ENCODE results near the gene NOTUM.

The NOTUM gene

DNA sequence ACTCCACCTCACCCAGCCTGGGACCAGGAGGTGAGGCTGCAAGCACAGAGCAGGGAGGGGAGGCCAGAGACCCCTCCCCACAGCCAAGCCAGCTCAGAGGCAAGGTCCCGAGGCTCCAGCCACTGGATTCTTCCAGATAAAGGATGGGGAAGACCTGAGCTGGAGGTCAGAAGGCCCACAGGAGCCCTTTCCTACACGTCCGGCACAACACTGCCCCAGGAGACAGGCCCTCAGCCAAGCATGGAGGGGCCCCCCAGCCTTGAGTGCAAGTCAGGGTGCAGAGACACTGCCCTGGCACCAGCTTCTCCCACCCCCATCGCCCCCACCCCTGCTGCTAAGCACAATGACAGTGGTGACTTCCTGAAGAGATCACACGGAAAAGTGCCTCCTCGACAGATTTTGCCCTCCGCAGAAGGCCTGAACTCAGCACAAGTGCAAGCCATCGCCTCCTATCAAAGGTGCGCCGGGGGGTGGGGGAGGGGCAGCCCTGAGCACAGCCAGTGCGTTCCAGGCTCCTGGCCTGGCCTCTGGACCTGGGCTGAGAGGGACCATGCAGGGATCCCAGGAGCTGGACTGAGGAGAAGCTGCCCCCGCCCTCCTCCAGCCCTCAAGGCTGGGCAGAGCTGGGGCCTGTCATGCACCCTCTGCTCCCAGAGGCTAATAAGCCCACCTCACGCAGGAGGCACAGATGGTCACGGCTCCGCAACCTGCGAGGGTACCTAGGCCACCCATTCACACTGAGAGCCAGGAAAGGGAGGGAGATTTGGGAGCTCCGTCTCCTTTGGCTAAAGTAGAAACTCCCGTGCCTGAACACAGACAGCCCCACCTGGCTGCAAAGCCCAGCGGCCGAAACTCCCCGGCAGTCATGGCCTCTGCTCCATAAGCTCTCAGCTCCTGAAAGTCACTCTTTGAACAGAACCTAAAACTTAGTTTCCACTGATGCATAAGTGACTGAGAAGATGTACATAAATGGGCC lies 36.1 kb downstream of the NOTUM start:
- in situ Hi-C loops (cut with MboI; ENCODE audit: low pct_unique_long_range_greater_than_20kb, low sequenced_read_pairs, unreplicated experiment): no loop called here
- TF ChIP-seq, protein P1, sequence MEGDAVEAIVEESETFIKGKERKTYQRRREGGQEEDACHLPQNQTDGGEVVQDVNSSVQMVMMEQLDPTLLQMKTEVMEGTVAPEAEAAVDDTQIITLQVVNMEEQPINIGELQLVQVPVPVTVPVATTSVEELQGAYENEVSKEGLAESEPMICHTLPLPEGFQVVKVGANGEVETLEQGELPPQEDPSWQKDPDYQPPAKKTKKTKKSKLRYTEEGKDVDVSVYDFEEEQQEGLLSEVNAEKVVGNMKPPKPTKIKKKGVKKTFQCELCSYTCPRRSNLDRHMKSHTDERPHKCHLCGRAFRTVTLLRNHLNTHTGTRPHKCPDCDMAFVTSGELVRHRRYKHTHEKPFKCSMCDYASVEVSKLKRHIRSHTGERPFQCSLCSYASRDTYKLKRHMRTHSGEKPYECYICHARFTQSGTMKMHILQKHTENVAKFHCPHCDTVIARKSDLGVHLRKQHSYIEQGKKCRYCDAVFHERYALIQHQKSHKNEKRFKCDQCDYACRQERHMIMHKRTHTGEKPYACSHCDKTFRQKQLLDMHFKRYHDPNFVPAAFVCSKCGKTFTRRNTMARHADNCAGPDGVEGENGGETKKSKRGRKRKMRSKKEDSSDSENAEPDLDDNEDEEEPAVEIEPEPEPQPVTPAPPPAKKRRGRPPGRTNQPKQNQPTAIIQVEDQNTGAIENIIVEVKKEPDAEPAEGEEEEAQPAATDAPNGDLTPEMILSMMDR (IDR thresholded peaks at IDR 0.05; ENCODE audit: extremely low read depth, insufficient read depth, missing control alignments): no peak
- no peak for DNase-seq (ENCODE audit: low spot score)

- no peak for DNase-seq (ENCODE audit: low spot score)
- in situ Hi-C loops (cut with MboI; ENCODE audit: low pct_unique_long_range_greater_than_20kb, low sequenced_read_pairs, unreplicated experiment): no loop called here
- TF ChIP-seq, protein P1 (IDR thresholded peaks at IDR 0.05; ENCODE audit: extremely low read depth, insufficient read depth, missing control alignments): no peak
Observed at GRCh38 chr17:81923302-81924260, 37.4 kb downstream of the NOTUM start.

GRCh38 chr17:81922566-81923301 lies 38.3 kb downstream of the NOTUM start:
- in situ Hi-C loops (cut with MboI; ENCODE audit: low pct_unique_long_range_greater_than_20kb, low sequenced_read_pairs, unreplicated experiment): no loop called here
- TF ChIP-seq, protein P1 (IDR thresholded peaks at IDR 0.05; ENCODE audit: extremely low read depth, insufficient read depth, missing control alignments): no peak
- DNase-seq (ENCODE audit: low spot score): no peak

DNA sequence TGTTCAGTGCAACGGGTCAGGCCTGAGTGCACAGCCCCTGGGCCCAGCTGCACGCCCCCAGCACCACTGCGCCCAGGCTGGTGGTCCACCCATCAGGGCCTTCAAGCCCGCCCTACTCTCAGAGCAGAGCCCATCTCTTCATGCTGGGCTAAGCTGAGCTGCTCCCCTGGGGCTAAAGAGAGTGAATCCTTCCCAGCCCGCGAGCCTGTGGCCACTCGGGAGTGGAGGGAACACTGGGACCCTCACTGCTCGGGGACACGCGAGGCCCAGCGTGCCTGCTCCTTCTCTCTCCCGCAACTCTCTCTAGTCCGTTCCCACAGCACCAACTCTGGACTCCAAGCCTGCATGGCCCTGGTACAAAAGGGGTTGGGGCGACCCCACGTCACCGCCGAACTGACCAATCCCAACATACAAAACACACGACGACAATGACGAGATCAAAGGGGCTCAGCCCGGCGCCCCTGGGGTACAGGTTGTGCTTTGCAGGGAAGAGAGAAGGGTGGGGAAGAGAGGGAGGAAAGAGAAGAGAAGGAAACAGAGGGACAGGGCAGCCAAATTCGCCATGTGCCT lies 38.9 kb downstream of the NOTUM start:
- in situ Hi-C loops (cut with MboI; ENCODE audit: low pct_unique_long_range_greater_than_20kb, low sequenced_read_pairs, unreplicated experiment): no loop called here
- DNase-seq (ENCODE audit: low spot score): no peak
- TF ChIP-seq, protein P1 (IDR thresholded peaks at IDR 0.05; ENCODE audit: extremely low read depth, insufficient read depth, missing control alignments): no peak

DNA sequence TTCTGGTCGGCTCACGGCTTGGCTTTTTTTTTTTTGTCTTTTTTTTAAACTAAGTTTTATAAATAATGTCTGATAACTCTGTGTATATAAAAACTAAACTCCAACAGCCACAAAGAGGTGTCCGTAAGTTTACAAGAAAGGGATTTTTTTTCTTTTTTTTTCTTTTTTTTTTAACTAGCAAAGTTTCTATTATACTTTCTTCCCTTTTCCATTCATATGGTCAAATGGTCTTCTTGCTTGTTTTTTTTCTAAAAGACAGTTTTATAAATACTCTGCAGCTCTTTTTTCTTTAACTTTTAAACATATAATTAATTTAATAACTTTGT lies 39.5 kb downstream of the NOTUM start:
- TF ChIP-seq, protein P1 (IDR thresholded peaks at IDR 0.05; ENCODE audit: extremely low read depth, insufficient read depth, missing control alignments): no peak
- no peak for DNase-seq (ENCODE audit: low spot score)
- in situ Hi-C loops (cut with MboI; ENCODE audit: low pct_unique_long_range_greater_than_20kb, low sequenced_read_pairs, unreplicated experiment): no loop called here
